ENCODE measurements around the gene GIGYF1.

DNA sequence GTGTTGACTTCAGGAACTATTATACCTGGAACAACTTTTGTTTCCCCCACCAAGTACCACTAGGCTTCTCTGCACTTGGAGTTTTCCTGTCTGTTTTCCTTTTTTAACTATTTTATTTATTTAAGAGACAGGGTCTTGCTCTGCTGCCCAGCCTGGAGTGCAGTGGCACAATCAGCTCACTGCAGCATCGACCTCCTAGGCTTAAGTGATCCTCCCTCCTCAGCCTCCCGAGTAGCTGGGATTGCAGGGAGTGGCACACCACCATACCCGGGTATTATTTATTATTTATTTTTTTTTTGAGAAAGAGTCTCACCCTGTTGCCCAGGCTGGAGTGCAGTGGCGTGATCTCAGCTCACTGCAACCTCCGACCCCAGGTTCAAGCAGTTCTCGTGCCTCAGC lies 2.1 kb upstream of the GIGYF1 start:
- TF ChIP-seq, protein P1, sequence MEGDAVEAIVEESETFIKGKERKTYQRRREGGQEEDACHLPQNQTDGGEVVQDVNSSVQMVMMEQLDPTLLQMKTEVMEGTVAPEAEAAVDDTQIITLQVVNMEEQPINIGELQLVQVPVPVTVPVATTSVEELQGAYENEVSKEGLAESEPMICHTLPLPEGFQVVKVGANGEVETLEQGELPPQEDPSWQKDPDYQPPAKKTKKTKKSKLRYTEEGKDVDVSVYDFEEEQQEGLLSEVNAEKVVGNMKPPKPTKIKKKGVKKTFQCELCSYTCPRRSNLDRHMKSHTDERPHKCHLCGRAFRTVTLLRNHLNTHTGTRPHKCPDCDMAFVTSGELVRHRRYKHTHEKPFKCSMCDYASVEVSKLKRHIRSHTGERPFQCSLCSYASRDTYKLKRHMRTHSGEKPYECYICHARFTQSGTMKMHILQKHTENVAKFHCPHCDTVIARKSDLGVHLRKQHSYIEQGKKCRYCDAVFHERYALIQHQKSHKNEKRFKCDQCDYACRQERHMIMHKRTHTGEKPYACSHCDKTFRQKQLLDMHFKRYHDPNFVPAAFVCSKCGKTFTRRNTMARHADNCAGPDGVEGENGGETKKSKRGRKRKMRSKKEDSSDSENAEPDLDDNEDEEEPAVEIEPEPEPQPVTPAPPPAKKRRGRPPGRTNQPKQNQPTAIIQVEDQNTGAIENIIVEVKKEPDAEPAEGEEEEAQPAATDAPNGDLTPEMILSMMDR (conservative IDR thresholded peaks at IDR 0.05), result no peak
- no peak for TF ChIP-seq ZFX (IDR thresholded peaks at IDR 0.05)

All from C4-2B (cell line).